Measurements from ENCODE around the gene OR52D1. TPM values are rescaled to one million over a fixed set of nuclear protein-coding genes. Genes with fewer than 3 reads are reported as not detected.

Gene OR52D1
- total RNA-seq = not detected in 2 replicates

DNA sequence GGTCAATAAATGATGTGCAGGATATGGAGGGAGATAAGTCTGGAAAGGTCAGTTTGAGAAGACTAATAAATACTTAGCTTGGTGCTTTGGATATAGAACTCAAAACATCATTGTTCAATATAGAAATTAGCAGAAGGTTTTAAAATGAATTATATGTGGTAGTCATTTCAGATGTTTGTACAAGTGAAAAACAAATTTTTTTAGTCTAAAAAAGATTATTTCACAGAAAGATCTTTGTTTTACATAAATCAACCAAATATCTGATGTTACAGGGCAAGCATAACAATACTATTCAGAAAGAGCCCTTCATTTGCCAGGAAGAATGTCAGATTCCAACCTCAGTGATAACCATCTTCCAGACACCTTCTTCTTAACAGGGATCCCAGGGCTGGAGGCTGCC lies at the start of gene OR52D1:
Gene OR52D1, plus strand, starts transcription at position 301 of the 400 bp plus-strand sequence. Its CDS starts 22 bp downstream, at position 323.
- TF ChIP-seq, protein P1, sequence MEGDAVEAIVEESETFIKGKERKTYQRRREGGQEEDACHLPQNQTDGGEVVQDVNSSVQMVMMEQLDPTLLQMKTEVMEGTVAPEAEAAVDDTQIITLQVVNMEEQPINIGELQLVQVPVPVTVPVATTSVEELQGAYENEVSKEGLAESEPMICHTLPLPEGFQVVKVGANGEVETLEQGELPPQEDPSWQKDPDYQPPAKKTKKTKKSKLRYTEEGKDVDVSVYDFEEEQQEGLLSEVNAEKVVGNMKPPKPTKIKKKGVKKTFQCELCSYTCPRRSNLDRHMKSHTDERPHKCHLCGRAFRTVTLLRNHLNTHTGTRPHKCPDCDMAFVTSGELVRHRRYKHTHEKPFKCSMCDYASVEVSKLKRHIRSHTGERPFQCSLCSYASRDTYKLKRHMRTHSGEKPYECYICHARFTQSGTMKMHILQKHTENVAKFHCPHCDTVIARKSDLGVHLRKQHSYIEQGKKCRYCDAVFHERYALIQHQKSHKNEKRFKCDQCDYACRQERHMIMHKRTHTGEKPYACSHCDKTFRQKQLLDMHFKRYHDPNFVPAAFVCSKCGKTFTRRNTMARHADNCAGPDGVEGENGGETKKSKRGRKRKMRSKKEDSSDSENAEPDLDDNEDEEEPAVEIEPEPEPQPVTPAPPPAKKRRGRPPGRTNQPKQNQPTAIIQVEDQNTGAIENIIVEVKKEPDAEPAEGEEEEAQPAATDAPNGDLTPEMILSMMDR (IDR thresholded peaks at IDR 0.05; ENCODE audit: insufficient read depth, low read length, severe bottlenecking) = no peak
- no peak for FAIRE-seq
- Histone ChIP-seq H3K4me3 (ENCODE audit: low read depth, low read length) (no peak within 1 kb of the TSS), H3K36me3 (ENCODE audit: control insufficient read depth, insufficient read depth, low read length) (no peaks in the 10 kb centered on the region), H3K27me3 (ENCODE audit: control insufficient read depth, insufficient read depth, low read length) (no peaks in the 10 kb centered on the region)
- DNase-seq (ENCODE audit: low read depth) = no peak

GRCh38 chr11:5441414-5441813 lies 47.1 kb upstream of the OR52D1 start, which contains the start of gene OR51I1:
OR51I1 (minus strand) TSS chr11:5441514; CDS start chr11:5441514, 0 bp downstream.
- no peak for FAIRE-seq
- TF ChIP-seq, protein P1 (IDR thresholded peaks at IDR 0.05; ENCODE audit: insufficient read depth, low read length, severe bottlenecking) = no peak
- Histone ChIP-seq H3K36me3 (ENCODE audit: control insufficient read depth, insufficient read depth, low read length) (no peaks in the 10 kb centered on the region), H3K4me3 (ENCODE audit: low read depth, low read length) (no peak within 1 kb of the TSS), H3K27me3 (ENCODE audit: control insufficient read depth, insufficient read depth, low read length) (no peaks in the 10 kb centered on the region)
- no peak for DNase-seq (ENCODE audit: low read depth)

- H3K27me3 ChIP-seq (ENCODE audit: control insufficient read depth, insufficient read depth, low read length) = no peaks in the 10 kb centered on the region
- FAIRE-seq (no peak), DNase-seq (ENCODE audit: low read depth) (no peak)
- TF ChIP-seq, protein P1 (IDR thresholded peaks at IDR 0.05; ENCODE audit: insufficient read depth, low read length, severe bottlenecking) = no peak
- no peaks in the 10 kb centered on the region for H3K36me3 ChIP-seq (ENCODE audit: control insufficient read depth, insufficient read depth, low read length)
- no peak overlapping the region for H3K4me3 ChIP-seq (ENCODE audit: low read depth, low read length)
These were observed 44.6 kb upstream of the OR52D1 start for GRCh38 chr11:5443835-5444393.

DNA sequence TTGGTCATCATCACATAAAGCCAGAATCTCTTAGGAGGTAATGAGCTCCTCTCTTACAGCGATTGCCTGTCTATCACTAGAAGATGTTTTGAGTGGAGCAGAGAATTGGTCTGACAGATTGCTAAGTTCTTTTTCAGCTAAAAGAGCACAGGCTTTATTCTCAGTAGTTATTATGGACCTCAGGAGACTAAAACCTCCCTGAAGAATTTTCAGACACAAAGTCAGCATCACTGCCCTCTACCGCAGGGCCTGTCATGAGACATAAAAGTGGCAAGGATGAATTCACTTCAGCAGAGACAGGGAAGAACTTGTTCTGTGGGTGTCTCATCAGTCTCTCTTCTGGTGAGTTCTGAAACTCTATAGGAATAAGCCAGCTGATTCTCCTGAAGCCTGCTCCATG lies 39.5 kb upstream of the OR52D1 start, which contains the start of gene OR51I2:
Gene OR51I2, plus strand, starts transcription at position 301 of the 400 bp plus-strand sequence. CDS start 4,166 bp downstream, outside the sequence.
- H3K36me3 ChIP-seq (ENCODE audit: control insufficient read depth, insufficient read depth, low read length) = no peaks in the 10 kb centered on the region
- TF ChIP-seq, protein P1 (IDR thresholded peaks at IDR 0.05; ENCODE audit: insufficient read depth, low read length, severe bottlenecking) = no peak
- no peaks in the 10 kb centered on the region for H3K27me3 ChIP-seq (ENCODE audit: control insufficient read depth, insufficient read depth, low read length)
- DNase-seq (ENCODE audit: low read depth) = no peak
- FAIRE-seq = no peak
- no peak within 1 kb of the TSS for H3K4me3 ChIP-seq (ENCODE audit: low read depth, low read length)

DNA sequence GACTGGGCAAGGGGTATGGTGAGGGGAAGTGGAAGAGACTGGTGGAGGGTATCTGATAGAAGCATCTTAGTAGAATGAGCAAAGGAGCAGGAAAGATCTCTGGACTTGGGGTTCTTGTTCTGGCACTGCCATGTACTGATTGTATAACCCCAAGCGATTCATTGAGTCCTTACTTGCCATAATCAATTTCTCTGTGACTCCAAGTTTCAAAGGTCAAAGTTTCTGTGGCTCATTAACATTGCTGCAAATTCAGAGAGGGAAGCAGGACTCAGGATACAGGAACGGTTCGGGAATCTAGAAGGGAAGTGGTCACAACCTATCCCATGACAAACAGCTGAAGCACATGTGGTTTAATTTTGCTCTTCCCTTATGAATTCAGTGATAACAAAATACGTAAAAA lies 39.1 kb upstream of the OR52D1 start:
- TF ChIP-seq, protein P1 (IDR thresholded peaks at IDR 0.05; ENCODE audit: insufficient read depth, low read length, severe bottlenecking) = no peak
- FAIRE-seq (no peak), DNase-seq (ENCODE audit: low read depth) (no peak)
- Histone ChIP-seq H3K36me3 (ENCODE audit: control insufficient read depth, insufficient read depth, low read length) (no peaks in the 10 kb centered on the region), H3K27me3 (ENCODE audit: control insufficient read depth, insufficient read depth, low read length) (no peaks in the 10 kb centered on the region), H3K4me3 (ENCODE audit: low read depth, low read length) (no peak overlapping the region)
